ENCODE measurements around the gene CCL1.

DNA sequence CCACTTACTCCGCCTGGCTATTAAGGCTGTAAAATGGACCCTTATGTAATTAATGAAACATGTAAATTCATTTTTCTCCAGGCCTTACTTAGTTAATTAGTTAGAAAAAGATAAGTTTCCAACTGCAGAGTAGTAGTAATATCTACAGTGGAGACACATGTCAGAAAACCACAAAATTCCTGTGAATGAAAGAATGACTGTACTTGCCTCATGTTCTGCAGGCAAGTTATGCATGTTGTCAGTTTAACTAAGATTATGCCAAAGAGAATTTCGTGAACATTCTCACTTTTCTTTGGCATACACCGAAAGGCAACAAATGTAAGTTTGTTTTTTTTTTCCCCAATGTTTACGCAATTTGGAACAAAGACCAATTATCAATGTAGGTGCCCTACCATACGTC, 16.8 kb upstream of the CCL1 start:
- TF ChIP-seq, protein P1, sequence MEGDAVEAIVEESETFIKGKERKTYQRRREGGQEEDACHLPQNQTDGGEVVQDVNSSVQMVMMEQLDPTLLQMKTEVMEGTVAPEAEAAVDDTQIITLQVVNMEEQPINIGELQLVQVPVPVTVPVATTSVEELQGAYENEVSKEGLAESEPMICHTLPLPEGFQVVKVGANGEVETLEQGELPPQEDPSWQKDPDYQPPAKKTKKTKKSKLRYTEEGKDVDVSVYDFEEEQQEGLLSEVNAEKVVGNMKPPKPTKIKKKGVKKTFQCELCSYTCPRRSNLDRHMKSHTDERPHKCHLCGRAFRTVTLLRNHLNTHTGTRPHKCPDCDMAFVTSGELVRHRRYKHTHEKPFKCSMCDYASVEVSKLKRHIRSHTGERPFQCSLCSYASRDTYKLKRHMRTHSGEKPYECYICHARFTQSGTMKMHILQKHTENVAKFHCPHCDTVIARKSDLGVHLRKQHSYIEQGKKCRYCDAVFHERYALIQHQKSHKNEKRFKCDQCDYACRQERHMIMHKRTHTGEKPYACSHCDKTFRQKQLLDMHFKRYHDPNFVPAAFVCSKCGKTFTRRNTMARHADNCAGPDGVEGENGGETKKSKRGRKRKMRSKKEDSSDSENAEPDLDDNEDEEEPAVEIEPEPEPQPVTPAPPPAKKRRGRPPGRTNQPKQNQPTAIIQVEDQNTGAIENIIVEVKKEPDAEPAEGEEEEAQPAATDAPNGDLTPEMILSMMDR (IDR thresholded peaks at IDR 0.05): no peak
- no peak for TF ChIP-seq POLR2AphosphoS5 (IDR thresholded peaks at IDR 0.05)
- no peak for TF ChIP-seq POLR2A (IDR thresholded peaks at IDR 0.05)

All from prostate gland (tissue), 2 donors.